Measurements from ENCODE around the gene HIC1. TPM values are rescaled to one million over a fixed set of nuclear protein-coding genes. Genes with fewer than 3 reads are reported as not detected.
A peak's percentile ranks its signal among the peaks of the same experiment; 100 is the strongest.

Gene HIC1
- total and polyA plus RNA-seq, 2 of the 4 experiments (the other 2 are of a cell fraction): 10.4 to 23.0 TPM

- peak; percentile 68 for ATAC-seq (ENCODE audit: low read depth)
- peak overlapping the region; percentile 100 for H4K91ac ChIP-seq (ENCODE audit: insufficient read depth, low read depth, low read length)
- peak overlapping the region; percentile 93 for H3K18ac ChIP-seq (ENCODE audit: low read depth, low read length)
- in situ Hi-C loops (cut with MboI; ENCODE audit: low sequenced_read_pairs): no loop called here
- H4K5ac ChIP-seq (ENCODE audit: low read depth, low read length): peak overlapping the region; percentile 90
- H2BK5ac ChIP-seq (ENCODE audit: low read depth, low read length, poor library complexity, severe bottlenecking): peak overlapping the region; percentile 94
- no peaks in the 10 kb centered on the region for H3K27me3 ChIP-seq (ENCODE audit: control insufficient read depth, insufficient read depth, low read length)
- peak overlapping the region; percentile 99 for H3K23ac ChIP-seq (ENCODE audit: low read depth, low read length)
- 10% methylated on average over 11 of the region's 31 CpGs; no CpG with 5 or more reads in 1 of the 2 experiments for WGBS, 2 experiments (ENCODE audit: extremely low coverage in 2 of 2, insufficient read length in 1 of 2)
- dilution Hi-C loops (cut with HindIII; ENCODE audit: low sequenced_read_pairs, unreplicated experiment): no loop called here
- peak overlapping the region; percentile 87 for H2AFZ ChIP-seq (replicated peaks; ENCODE audit: low read length, poor library complexity)
- peak overlapping the region; percentile 100 for H2AK5ac ChIP-seq (ENCODE audit: low read depth, low read length)
- H4K8ac ChIP-seq (ENCODE audit: low read depth in 2 of 2, low read length in 2 of 2): peak overlapping the region; percentile 90 to 99
- peak overlapping the region; percentile 100 for H2BK15ac ChIP-seq (ENCODE audit: low read depth, low read length)
- H2BK120ac ChIP-seq (ENCODE audit: low read depth, low read length): peak overlapping the region; percentile 99
- H2AK9ac ChIP-seq (replicated peaks; ENCODE audit: low read depth, low read length, poor library complexity): peak overlapping the region; percentile 98
- peaks cover 28 to 63% of the 10 kb centered on the region in 2 experiments for H3K79me1 ChIP-seq (ENCODE audit: low read depth in 1 of 2, low read length in 2 of 2)
- DNase-seq: peak; percentile 93
- H3K9ac ChIP-seq (ENCODE audit: low read depth, low read length): peak overlapping the region; percentile 45
- peaks cover 40% of the 10 kb centered on the region for H3K9me1 ChIP-seq (ENCODE audit: insufficient read depth, low read length)
- peak overlapping the region; percentile 99 for H3K14ac ChIP-seq (replicated peaks; ENCODE audit: low read depth, low read length)
- intact Hi-C loops (cut with micrococcal nuclease): no loop called here
- ChIA-PET CTCF (interaction anchor here (1.3 to 1.6 kb wide), 2 partner anchors 16 to 160 kb away, joined by 4 to 5 read pairs; partner anchors contain the start of gene HIC1), POLR2A (ENCODE audit: unreplicated experiment) (no interaction called here)
- no peaks in the 10 kb centered on the region for H4K20me1 ChIP-seq (ENCODE audit: insufficient read depth, low read length)
- H3K4me3 ChIP-seq (ENCODE audit: insufficient read depth, low read depth, low read length): no peak overlapping the region
- no TSS peak for BruUV-seq (replicated peaks)
- peak overlapping the region; percentile 100 for H3K4ac ChIP-seq (ENCODE audit: low read depth, low read length)
- H3K56ac ChIP-seq (ENCODE audit: extremely low read depth, insufficient read depth, low read length): peak overlapping the region; percentile 90
- H3K9me3 ChIP-seq (ENCODE audit: control insufficient read depth, insufficient read depth, low read length): no peaks in the 10 kb centered on the region
- H2BK20ac ChIP-seq (ENCODE audit: low read depth, low read length): peak overlapping the region; percentile 97
- peaks cover 6% of the 10 kb centered on the region for H3K36me3 ChIP-seq (ENCODE audit: control insufficient read depth, insufficient read depth, low read length)
- peaks cover 62% of the 10 kb centered on the region for H3K4me1 ChIP-seq (ENCODE audit: control insufficient read depth, insufficient read depth, low read length)
- H3K4me2 ChIP-seq (ENCODE audit: low read depth, low read length): peak overlapping the region; percentile 12; the same call in 1 of the 2 replicates
- H3K27ac ChIP-seq (ENCODE audit: insufficient read depth, low read length): peak overlapping the region; percentile 93
- TF ChIP-seq RCOR1 (IDR thresholded peaks at IDR 0.05; ENCODE audit: insufficient replicate concordance, low read length): peak; percentile 13
- no peak for TF ChIP-seq RFX5 (IDR thresholded peaks at IDR 0.05; ENCODE audit: low read depth, low read length)
- peak; percentile 53 for TF ChIP-seq POLR2A (IDR thresholded peaks at IDR 0.05; ENCODE audit: low read depth, low read length)
- no peak for TF ChIP-seq CEBPB (IDR thresholded peaks at IDR 0.05; ENCODE audit: low read depth, low read length)
- peak; percentile 63; the same call in 1 of the 2 replicates for TF ChIP-seq MAZ (IDR thresholded peaks at IDR 0.05; ENCODE audit: borderline replicate concordance, low read depth, low read length)
- TF ChIP-seq NFE2L2 (IDR thresholded peaks at IDR 0.05; ENCODE audit: low read depth, low read length): no peak
- TF ChIP-seq CTCF (conservative IDR thresholded peaks at IDR 0.05; ENCODE audit: low read depth, low read length): 0 out of 2 replicates have a peak, but pooled peaks have one; percentile 12
- peak; percentile 61 for TF ChIP-seq FOS (IDR thresholded peaks at IDR 0.05; ENCODE audit: low read depth, low read length)
- no peak; the same call in 1 of the 2 replicates for TF ChIP-seq SMC3 (IDR thresholded peaks at IDR 0.05; ENCODE audit: low read depth, low read length)
- TF ChIP-seq RAD21 (IDR thresholded peaks at IDR 0.05; ENCODE audit: low read length): peak; percentile 12; the same call in 1 of the 2 replicates
- TF ChIP-seq ELK1 (IDR thresholded peaks at IDR 0.05; ENCODE audit: borderline replicate concordance, low read depth, low read length): no peak
- peak; percentile 57; the same call in 1 of the 2 replicates for TF ChIP-seq BHLHE40 (IDR thresholded peaks at IDR 0.05; ENCODE audit: low read depth, low read length)
- no peak for TF ChIP-seq MAFK (IDR thresholded peaks at IDR 0.05; ENCODE audit: low read depth, low read length)
- no peak for TF ChIP-seq USF2 (IDR thresholded peaks at IDR 0.05; ENCODE audit: low read depth, low read length)
Measured at GRCh38 chr17:2071455-2072281, 16.8 kb downstream of the HIC1 start.
